GM12864 (cell line): ENCODE results near the gene SDK2.

Source experiments
- DNase-seq: peaks from one replicate; pipeline ENCODE4 v3.0.0-alpha.2; 2011; ENCODE audit warnings: low read depth
- H3K4me3 ChIP-seq: 2 replicates; pipeline ENCODE4 v1.5.1; 2011; ENCODE audit warnings: mild to moderate bottlenecking, low read depth, low read length, control low read depth
- CTCF ChIP-seq: IDR thresholded peaks from 2 replicates; pipeline ENCODE4 v1.5.1; 2011; ENCODE audit warnings: low read depth, mild to moderate bottlenecking, moderate library complexity, low read length, control low read depth, inconsistent platforms; ENCODE audit errors: missing control alignments

Gene SDK2

GRCh38 chr17:73628642-73629552, 15.3 kb downstream of the SDK2 start:
- DNase-seq: no peak
- no peak for TF ChIP-seq CTCF
- no peak overlapping the region for H3K4me3 ChIP-seq

DNA sequence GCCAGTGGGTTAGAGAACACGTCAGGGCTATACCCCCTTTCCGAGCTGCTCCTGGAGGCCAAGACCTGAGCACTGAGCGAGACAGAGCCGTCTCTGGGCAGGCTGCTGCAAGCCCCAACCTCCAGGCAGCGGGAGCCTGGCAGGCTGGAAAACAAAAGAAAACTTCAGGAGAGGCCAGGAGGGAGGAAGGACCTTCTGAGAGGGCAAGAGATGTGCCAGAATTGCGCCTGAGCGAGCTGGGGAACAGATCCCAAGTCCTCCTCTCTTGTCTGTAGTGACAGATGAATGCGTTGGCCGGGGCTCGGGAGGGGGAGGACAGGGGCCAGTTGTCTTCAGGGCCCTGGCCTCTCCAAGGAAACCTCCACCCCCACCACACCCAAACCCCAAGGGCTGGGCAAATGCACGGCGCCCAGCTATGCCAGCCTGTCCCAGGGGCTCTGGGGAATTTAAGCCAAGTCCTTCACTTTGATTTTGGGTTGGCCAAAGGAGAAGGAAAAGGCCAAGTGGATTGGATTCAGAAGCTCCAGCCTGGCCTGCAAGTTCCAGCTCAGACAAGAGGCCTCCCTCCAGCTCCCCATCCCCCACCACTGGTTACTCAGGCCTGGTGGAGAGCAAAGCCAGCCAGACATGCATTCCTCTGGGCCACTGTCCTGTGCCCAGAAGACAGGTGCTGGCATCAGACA, 18.1 kb downstream of the SDK2 start:
- no peak for TF ChIP-seq CTCF
- DNase-seq: no peak

GRCh38 chr17:73625006-73625405, 19.2 kb downstream of the SDK2 start:
- no peak for DNase-seq
- no peak overlapping the region for H3K4me3 ChIP-seq
- TF ChIP-seq CTCF: no peak

More for the DNA sequence above, 18.1 kb downstream of the SDK2 start:
- H3K4me3 ChIP-seq: no peak overlapping the region

- H3K4me3 ChIP-seq: no peak overlapping the region
- DNase-seq: no peak
- TF ChIP-seq CTCF: no peak
Measured at GRCh38 chr17:73624496-73624988, 19.7 kb downstream of the SDK2 start.

- TF ChIP-seq CTCF: no peak
- H3K4me3 ChIP-seq: no peak overlapping the region
- no peak for DNase-seq
Measured at GRCh38 chr17:73623818-73624217, 20.4 kb downstream of the SDK2 start.

- no peak for TF ChIP-seq CTCF
- no peak for DNase-seq
- H3K4me3 ChIP-seq: no peak overlapping the region
Measured at GRCh38 chr17:73623247-73623646, 21.0 kb downstream of the SDK2 start.
